Activated CD4-positive, alpha-beta T cell treated with anti-CD3 and anti-CD28 coated beads for 48 hours (primary cell): Measurements from ENCODE around the gene ZNF362.
"Not testable (repeated sequence)": the region's sequence is repeated elsewhere in the genome, so short reads cannot be mapped to it uniquely, and the experiment has no call there.

Source experiments
- DNase-seq: peaks from one replicate; pipeline ENCODE4 v3.0.0-alpha.2; 2020

The ZNF362 gene

DNA sequence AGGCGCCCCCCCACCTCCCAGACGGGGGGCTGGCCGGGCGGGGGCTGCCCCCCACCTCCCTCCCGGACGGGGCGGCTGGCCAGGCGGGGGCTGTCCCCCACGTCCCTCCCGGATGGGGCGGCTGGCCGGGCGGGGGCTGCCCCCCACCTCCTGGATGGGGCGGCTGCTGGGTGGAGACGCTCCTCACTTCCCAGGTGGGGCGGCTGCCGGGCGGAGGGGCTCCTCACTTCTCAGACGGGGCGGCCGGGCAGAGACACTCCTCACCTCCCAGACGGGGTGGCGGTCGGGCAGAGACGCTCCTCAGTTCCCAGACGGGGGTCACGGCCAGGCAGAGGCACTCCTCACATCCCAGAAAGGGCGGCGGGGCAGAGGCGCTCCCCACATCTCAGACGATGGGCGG, 53.1 kb downstream of the ZNF362 start:
- not testable (repeated sequence) for DNase-seq

DNA sequence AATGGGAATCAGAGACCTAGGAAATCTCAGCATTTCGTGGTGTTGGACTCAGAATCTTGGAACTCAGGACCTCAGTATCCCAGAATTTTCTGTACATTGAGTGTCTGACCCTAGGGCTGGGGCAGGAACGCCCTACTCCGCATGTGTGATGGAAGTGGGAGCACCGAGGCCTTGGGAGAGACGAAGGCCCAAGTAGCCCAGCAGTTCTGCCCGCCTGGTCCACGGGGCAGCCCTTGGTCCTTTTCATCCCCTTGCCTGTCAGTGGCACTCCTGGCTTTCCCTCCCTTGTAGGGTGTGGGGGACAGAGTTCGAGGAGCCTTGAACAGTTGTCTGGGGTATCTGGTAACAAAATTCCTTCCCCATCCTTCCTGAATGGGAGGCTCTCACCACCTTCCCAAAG, 54.4 kb downstream of the ZNF362 start:
- DNase-seq = no peak

DNA sequence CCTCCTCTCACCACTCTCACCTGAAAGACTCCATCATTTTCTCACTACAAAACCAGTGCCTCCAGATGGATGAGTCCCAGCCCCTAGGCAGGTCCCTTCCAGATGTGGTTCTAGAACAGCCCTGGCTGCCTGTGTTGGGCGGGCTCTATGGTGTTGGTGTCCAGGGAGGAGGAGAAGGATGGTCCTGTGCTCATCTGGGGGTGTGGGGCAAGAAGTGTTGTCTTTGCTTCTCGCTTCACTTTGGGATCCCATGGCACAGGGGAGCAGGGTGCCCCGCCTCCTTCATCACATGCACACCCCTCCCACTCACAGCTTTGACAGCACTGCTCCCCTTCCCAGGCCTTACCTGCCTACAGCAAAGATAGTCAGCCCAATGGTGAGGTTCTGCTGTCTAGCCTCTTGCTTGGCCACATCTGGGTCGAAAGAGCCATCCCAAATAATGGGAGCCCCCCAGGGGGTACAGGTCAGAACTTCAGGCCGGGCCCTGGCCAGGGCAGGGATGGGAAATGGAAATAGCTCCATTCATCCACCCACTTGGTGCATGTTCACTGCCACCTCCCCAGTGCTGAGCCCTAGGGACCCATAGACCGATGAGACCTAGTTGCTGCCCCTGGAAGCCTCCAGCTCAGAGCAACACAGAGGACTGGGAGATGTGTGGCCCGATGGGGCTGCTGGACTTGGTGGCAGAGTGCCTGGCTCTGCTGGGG, 55.6 kb downstream of the ZNF362 start:
- DNase-seq = no peak

DNA sequence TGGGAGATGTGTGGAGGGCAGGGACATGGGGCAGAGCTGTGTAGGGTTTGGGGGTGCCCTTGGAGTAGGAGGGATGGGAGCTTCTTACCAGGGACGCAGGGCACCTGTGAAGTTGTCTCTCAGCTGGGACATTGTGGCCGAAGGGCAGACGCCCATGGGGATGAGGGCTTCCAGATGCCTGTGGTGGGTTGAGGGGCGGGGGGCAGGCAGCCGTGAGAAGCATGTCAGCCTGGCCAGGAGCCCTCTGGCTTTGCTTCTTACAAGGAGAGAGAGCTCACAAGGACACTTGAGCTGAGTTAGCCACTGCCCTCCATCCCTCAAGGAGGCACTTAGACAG, 56.1 kb downstream of the ZNF362 start:
- DNase-seq = no peak

DNA sequence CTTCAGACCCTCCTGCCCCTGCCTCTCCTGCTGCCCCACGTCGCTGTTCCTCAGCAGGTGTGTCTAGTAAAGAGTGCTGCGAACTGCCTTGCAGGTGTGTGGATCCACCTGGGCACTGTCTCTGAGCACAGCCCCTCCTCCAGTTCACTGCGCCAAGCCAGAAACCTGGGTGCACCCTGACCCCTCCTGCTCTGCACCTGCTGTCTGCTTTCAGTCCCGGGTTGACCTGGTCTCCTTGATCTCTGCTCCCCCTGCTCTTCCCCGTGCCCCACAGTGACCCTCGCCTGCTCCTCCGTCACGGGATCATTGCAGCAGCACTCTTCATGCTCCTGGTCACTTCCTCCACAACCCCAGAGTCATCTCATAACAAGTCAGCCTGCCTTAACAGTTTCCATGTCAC, 58.1 kb downstream of the ZNF362 start:
- DNase-seq = no peak

DNA sequence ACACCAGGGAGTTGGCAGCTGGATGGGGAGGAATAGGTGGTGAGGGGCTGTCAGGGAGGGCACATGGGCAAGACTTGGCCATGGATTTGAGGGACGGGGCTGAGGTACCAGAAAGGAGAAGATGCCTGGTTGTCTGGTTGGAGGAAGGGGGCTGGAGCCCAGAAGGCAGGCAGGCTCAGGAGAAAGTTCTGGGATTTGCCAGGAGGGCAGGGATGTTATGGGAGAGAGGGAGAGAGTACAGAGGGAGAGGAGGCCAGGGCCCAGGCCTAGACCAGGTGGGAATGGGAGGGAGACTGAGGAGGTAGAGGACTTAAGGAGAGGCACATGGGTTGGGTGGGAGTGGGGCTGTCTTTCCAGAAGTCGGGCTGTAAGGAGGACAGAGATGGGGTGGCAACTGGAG, 60.3 kb downstream of the ZNF362 start:
- no peak for DNase-seq

DNA sequence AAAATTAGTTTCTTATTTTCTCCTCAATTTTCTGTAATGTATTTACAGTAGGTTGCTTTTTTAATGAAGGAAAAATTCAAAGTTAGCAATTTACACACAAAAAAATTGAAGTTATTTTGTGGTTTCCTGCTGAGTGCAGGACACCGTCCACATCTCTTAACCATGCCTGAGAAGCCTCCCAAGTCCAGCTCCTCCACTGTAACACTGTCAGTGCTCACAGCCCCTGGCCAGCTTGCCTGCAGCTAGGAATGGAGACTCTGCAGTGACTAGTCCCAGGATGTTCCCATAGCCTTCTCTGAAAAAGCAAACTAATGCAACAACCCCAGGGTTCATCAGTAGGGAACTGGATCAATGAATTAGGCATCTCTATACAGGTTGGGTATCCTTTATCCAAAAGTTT, 61.1 kb downstream of the ZNF362 start:
- DNase-seq = no peak

DNA sequence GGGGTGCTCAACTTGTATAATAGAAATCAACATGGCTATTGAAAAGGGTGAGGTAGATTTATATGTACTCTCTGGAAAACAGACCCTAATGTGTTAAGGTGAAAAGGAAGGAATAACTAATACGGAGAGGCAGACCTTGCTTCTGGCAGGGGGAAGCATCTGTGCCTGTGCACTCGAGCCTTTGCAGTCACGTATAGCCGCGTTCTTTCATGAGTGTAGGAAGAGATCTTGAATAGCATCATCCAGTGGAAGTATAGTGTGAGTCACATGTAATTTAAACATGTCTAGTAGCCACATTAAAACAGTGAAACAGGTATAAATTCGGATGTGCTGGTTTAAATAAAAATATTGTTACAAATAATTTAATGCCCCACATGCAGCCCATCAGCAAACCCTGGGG, 61.7 kb downstream of the ZNF362 start:
- DNase-seq = no peak

DNA sequence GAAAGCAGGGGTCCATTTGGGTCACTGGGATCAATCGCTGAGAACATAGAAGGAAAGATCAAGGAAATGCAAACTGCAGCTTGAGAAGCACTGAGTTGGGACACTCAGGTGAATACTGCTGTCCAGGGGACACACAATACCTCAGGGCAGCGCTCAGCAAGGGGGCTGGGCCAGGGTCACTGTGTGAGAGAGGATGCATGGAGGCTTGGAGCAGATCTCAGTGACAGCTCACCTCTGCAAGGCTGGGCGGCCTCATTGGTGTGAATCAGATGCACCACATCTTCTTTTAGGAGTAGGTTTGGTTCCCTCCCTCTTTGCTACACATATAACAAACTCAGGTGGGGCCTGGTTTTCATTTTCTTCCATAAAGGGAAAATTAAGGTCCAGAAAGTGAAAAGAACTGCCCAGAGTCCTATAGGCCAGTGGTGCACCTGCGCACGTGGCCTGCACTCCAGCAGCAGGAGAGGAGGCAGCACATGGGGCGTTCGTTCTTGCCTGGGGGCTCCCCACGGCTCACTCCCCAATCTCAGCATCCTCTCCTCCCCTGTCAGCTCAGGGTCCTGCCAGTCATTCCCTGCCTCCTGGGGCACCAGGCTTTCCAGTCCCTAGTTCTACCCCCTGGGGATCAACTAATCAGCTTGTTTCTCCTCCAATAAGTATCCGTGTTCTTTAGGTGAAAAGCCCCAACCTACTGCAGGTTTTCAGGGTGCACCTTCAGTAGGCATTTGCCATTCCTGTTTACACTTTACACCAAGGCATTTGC, 63.1 kb downstream of the ZNF362 start:
- DNase-seq = no peak

DNA sequence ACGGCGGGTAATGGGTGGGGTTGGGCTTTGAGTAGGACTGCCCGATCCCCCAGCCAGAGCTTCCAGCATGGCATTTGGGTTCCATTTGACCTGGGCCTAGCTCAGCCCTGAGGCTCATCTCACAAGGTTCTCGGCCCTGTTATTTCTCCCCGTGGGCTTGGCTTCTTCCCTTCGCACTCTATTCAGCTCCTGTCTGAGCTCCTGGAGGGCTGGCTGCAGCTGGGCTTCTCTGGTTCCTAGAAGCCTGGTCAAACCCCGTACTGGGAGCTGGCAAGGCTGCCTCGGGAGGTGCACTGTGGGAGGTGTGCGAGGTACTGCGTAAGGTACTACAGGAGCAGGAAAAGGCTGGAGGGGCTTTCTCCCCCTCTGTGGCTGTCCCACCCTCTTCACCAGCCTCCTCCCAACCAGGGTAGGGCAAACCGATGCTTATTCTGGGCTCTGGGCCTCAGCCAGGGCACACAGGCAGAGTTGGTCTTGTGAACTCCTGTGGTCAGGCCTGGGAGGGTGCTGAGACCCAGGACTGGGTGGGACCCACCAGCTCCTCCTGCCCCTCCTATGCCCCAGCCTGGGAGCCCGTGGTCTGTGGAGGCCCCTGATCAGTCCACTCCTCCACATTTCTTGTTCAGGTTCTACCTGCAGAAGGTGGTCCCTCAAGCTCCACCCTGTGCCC, 63.8 kb downstream of the ZNF362 start:
- no peak for DNase-seq

DNA sequence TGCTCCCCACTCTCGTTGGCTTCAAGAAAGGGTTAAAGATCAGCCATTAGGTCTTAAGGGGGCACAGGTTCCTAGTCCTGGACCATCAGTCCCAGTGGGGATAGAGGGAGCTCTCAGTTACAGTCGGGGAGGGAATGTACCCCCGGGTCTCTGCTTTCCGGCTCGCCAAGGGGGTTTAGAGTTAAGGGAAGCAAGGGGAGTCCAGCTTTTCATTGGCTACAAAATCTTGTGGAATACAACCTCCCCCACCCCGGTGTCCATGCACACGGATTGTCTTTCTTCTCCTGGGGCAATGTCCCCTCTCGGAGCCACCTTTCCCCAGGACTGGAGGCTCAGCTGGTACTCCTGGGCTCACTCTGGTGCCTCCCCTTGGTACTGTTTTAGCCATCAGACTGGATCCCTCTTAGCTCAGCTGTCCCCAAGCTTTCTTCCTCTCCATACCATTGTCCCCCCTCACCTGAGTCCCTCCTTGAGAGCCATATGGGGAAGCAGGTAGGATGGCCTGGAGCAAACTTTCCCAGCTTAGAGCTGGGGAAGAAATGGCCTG, 64.4 kb downstream of the ZNF362 start, which contains the start of gene A3GALT2:
TSS of gene A3GALT2 (minus strand) at position 480 of the 547 bp plus-strand sequence. CDS start at position 480, 0 bp downstream.
- no peak for DNase-seq

DNA sequence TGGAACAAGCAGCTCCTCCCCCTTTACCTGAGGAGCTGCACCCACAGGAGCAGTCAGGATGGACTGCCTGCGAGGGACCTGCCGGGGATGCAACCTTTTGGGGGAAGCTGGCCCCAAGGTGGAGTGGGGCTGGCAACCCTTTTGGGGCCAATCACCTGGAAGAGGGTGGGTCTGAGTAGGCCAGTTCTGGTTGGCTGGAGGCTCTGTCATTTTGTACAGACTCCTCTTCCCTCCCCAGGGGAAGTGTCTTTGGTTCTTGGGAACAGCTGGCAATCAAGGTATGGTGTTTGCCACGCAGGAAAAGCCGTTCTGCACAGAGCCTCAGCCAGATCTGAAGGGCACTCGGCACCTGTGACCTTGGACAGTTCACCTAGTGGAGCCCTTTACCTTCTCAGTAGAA, 64.9 kb downstream of the ZNF362 start:
- no peak for DNase-seq

DNA sequence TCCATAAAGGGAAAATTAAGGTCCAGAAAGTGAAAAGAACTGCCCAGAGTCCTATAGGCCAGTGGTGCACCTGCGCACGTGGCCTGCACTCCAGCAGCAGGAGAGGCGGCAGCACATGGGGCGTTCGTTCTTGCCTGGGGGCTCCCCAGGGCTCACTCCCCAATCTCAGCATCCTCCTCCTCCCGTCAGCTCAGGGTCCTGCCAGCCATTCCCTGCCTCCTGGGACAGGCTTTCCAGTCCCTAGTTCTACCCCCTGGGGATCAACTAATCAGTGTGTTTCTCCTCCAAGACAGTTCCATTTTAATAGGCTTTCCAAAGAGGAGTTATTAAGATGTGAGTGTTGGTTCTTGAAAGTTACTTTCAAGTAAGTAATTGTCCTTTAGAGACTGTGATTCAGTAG, 65.8 kb downstream of the ZNF362 start:
- DNase-seq = no peak

DNA sequence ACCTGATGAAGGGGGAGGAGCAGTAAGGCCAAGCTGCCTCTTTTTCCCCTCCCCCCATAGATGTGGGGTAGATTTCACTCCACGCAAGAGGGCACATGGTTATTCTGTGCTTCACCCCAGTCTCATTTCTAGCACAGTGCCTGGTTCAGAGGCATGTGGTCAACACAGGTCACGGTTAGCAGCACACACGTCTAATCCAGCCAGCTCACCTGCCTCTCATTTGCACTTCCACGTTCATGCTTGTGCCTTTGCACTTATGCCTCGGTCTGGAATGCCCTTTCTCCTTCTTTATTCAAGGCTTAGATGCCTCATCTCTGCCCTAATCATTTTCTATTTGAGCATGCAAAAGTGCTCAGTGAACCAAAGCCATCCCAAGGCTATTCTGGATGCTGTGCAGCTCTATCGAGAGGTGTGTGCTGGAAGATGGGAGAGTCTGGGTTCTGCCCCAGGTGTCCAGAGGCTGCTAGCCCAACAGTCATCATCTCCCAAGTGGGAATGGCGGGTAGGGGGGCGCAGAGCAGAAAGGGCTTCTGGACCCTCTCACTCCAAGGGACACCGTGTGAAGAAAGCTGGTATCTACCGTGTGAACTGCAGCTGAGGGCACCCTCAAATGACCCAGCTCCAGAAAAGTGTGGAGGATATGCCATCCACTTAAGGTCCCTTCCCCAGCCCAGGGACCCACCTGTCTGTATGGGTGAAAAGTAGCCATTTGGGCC, 66.7 kb downstream of the ZNF362 start:
- DNase-seq = no peak

DNA sequence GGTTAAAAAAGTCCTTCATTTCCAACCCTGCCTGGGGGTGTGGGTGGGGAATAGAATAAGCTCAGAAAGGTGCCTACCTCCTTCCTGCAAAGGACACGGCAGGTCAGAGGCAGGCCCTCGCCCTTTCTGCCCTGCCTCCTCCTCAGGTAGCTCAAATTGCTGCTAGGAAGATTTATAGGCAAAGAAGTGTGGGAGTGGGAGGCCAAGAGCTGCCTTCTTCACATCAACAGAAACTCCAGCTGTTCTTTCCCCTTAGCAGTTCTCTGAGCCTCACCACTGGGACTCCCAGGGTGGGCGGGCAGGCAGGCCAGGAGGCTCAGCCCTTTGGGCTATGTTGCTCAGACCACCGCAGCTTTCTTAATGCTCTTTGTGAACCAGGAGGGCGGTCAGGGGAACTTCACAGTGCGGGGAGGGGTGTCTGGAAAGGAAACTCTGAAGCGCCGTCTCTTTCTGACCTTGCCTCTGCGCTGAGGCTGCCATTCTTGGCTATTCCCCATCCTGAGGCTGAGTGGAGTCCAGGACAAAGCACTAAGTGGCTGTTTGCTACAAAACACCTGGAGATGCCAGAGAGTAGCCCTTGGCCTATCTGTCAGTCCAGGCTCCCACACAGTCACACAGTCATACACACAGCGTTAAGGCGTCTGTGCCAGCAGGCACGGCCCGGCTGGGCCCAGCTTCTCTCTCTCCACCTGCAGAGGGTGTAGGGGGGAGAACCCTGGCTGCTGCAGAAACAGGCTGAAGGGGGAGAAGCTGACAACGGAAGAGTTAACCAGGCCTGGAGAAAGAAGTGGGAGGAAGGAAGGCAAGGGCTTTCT, 67.6 kb downstream of the ZNF362 start:
- DNase-seq = no peak

DNA sequence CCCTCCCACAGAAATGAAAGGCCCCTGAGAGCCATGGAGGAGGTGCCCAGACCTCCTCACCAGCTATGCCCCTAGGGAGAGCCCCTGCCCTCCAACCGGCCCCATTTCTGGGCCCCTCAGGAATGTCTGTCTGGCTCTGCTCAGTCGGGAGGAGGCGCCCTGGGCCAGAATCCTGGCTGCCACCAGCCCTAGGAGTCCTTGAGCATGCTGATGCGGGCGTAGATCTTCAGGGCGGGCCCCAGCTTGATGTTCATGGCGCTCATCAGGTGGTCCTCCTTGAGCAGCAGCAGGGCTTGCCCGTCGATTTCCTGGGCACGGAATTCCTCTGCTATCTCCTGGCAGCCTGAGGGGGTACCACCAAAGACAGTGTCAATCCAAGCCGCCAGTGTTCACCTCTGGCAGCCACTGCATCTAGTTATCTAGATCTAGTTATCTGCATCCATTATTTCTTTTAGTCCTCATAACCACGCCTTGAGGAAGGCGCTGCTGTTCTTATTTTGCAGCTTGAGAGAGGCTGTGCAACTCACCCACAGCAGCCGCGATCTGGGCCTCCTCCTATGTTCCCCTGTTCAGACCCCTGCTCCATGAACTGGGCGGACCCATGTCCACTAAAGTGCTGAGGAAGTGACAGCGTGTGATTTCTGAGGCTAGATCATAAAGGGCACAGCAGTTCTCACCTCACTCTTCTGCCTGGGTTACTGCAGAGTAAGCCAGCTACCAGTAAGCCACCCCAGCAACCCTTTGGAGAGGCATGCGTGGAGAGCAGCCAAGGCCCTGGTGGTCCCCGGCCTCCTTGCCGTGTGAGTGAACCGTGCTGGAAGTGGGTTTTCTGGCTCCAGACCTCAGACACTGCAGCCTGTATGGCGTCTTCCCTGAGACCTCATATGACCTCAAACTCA, 68.6 kb downstream of the ZNF362 start:
- no peak for DNase-seq

DNA sequence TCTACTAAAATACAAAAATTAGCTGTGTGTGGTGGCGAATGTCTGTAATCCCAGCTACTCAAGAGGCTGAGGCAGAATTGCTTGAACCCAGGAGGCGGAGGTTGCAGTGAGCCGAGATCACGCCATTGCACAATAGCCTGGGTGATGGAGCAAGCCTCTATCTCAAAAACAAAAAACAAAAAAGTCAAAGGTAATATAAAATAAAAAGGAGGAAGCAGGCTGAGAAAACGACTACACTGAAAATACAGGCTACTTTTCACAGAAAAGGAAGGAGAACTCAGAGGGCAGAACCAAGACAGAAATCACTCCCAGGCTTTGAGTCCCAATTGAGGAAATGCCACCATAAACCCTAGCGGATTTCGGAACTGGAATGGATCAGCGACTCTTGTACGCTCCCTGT, 70.5 kb downstream of the ZNF362 start:
- DNase-seq = no peak

DNA sequence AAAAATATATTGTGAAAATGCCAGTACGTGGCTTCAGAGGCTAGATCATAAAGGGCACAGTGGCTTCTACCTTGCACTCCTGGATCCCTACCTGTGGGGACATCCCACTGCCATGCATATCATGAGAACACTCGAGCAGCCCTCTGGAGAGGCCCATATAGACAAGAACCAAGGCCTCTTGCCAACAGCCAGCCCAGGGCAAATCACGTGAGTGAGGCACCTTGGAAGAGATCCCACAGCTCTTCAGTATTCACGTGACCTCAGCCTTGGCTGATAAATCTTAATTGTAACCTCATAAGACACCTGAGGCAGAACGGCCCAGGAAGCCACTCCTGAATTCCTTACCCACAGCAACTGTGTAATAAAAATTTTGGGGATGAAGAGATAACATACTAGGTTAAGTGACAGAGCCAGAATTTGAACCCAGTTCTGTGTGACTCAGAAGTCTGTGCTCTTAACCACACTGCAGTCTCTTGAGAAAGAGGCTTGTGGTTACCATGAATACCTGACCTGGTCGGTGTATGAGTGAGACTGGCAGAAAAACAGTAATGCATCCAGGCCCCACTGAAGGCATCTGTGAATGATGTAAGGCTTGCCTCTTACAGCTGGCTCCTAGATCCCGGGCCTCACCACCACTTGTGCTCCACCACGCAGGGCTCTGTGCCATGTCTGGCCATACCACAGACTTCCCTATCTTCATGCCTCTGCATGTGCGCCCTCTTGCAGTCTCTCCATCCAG, 71.5 kb downstream of the ZNF362 start:
- no peak for DNase-seq

DNA sequence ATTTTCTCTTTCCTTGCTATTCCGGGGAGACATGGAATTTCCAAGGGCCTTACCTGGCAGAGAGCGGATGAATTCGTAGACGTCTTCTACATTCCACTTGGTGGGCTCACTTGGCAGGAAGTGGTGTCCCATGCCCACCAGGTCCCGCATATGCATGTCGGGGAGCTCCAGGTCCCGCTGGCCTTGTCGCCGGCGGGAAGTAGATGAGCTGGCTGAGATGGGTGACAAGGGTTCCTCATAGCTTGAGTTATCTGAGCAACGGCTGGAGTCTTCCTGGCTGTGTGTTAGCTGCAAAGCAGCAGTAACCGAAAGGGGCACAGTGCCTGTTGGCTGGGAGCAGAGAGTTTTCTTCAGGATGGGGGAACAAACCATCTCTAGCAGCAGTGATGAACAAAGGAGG, 72.5 kb downstream of the ZNF362 start:
- no peak for DNase-seq

DNA sequence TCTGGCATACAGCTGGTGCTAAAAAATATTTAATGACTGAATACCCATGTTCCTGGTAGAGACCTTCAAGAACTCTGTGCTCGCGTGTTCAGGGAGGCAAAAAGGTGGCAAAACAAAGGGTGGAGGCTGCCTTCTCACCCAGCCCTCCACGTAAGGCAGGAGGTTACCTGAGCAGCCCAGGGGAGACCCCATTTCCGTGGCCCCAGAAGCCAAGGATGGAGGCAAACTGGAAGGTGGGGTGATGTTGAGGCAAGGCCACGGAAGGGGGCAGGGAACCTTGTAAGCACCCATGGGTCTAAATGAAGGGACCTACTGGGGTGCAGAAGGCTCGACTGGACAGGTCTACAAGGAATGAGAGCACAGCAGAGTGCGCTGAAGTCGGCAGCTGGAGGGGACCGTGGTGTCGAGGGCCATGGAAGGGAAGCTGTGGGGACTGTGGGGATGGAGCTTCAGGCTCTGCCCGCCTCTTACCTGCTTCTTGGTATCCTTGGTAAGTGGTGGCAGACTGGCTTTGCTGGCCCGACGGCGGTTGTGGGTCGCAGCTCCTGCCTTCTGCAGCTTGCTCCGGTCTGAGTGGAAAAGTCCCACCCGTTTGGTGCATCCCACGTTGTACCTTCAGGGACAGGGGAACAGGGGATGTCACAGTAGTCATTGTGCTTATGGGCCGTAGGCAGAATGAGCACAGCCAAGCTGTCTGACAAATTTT, 73.5 kb downstream of the ZNF362 start:
- DNase-seq = no peak
